Upper lobe of right lung (tissue), 1 donor: ENCODE measurements around the gene MEIOB. TPM values are rescaled to one million over a fixed set of nuclear protein-coding genes. Genes with fewer than 3 reads are reported as not detected.

ENCODE experiments used
- ATAC-seq: fragments of 200-7000 bp; cut with Tn5 transposase; one replicate; pipeline ENCODE4 v1.9.1; 2020; ENCODE audit warnings: mild to moderate bottlenecking, moderate library complexity
- DNase-seq: peaks from one replicate; pipeline ENCODE4 v3.0.0-alpha.2; 2020
- H3K27ac ChIP-seq: fragments of 200-600 bp; one replicate; pipeline ENCODE4 v1.8.0; 2022
- H3K27me3 ChIP-seq: fragments of 200-600 bp; one replicate; pipeline ENCODE4 v1.8.0; 2022; ENCODE audit warnings: mild to moderate bottlenecking
- H3K36me3 ChIP-seq: fragments of 200-600 bp; one replicate; pipeline ENCODE4 v1.8.0; 2022
- H3K4me1 ChIP-seq: fragments of 200-600 bp; one replicate; pipeline ENCODE4 v1.8.0; 2022
- H3K4me3 ChIP-seq: fragments of 200-600 bp; one replicate; pipeline ENCODE4 v1.8.0; 2022; ENCODE audit warnings: mild to moderate bottlenecking
- H3K9me3 ChIP-seq: fragments of 200-600 bp; one replicate; pipeline ENCODE4 v1.8.0; 2022
- CTCF ChIP-seq: fragments of 200-600 bp; IDR thresholded peaks from one replicate; pipeline ENCODE4 v1.8.0; 2022; ENCODE audit warnings: antibody characterized with exemption
- intact Hi-C: fragments of 100-400 bp; cut with DNase I; formaldehyde crosslinking; loops from one replicate; pipeline ENCODE4 v1.11.0; 2022
- total RNA-seq: library from RNA; stranded (reverse); fragmentation: NEBNext Ultra II Directional; extraction: Animal tissue kit (Norgen Biotek cat#: 25700); gene quantifications from one replicate; pipeline ENCODE4 v1.2.1, GENCODE V29; 2021
- donor health status: DM: no; HTN: yes; CAD: no; lungs with severe emphysema.

The MEIOB gene
- total RNA-seq, 1 donor from 2014 or later: not detected

- TF ChIP-seq CTCF: no peak
- DNase-seq: no peak
- Histone ChIP-seq H3K27ac (no peak overlapping the region), H3K27me3 (no peaks in the 10 kb centered on the region), H3K36me3 (peaks cover 6% of the 10 kb centered on the region), H3K4me1 (peaks cover 2% of the 10 kb centered on the region), H3K4me3 (no peak overlapping the region), H3K9me3 (no peaks in the 10 kb centered on the region)
- ATAC-seq: no peak
- intact Hi-C loops: no loop called here
Observed at GRCh38 chr16:1834096-1834495, 37.9 kb downstream of the MEIOB start.

GRCh38 chr16:1832838-1833454 is 39.0 kb downstream of the MEIOB start:
- Histone ChIP-seq H3K4me3 (no peak overlapping the region), H3K9me3 (no peaks in the 10 kb centered on the region), H3K27me3 (no peaks in the 10 kb centered on the region), H3K4me1 (peaks cover 14% of the 10 kb centered on the region), H3K27ac (no peak overlapping the region), H3K36me3 (peaks cover 6% of the 10 kb centered on the region)
- ATAC-seq: no peak
- intact Hi-C loops: no loop called here
- no peak for DNase-seq
- TF ChIP-seq CTCF: no peak

- no peak for DNase-seq
- Histone ChIP-seq H3K27ac (no peak overlapping the region), H3K4me3 (no peak overlapping the region), H3K27me3 (no peaks in the 10 kb centered on the region), H3K4me1 (peaks cover 18% of the 10 kb centered on the region), H3K36me3 (peaks cover 6% of the 10 kb centered on the region), H3K9me3 (no peaks in the 10 kb centered on the region)
- no peak for TF ChIP-seq CTCF
- intact Hi-C loops: no loop called here
- no peak for ATAC-seq
Observed at GRCh38 chr16:1831186-1832075, 40.5 kb downstream of the MEIOB start.

- peaks cover 24% of the 10 kb centered on the region for H3K4me1 ChIP-seq
- no peaks in the 10 kb centered on the region for H3K9me3 ChIP-seq
- no peak for TF ChIP-seq CTCF
- peaks cover 6% of the 10 kb centered on the region for H3K36me3 ChIP-seq
- DNase-seq (no peak), ATAC-seq (no peak)
- H3K27me3 ChIP-seq: no peaks in the 10 kb centered on the region
- no peak overlapping the region for H3K27ac ChIP-seq
- no peak overlapping the region for H3K4me3 ChIP-seq
- intact Hi-C loops: no loop called here
Observed at GRCh38 chr16:1830213-1830612, 41.8 kb downstream of the MEIOB start.

GRCh38 chr16:1828645-1829410 is 43.1 kb downstream of the MEIOB start:
- ATAC-seq: no peak
- H3K9me3 ChIP-seq: no peaks in the 10 kb centered on the region
- H3K27me3 ChIP-seq: no peaks in the 10 kb centered on the region
- peaks cover 30% of the 10 kb centered on the region for H3K4me1 ChIP-seq
- H3K27ac ChIP-seq: no peak overlapping the region
- intact Hi-C loops: no loop called here
- peak overlapping the region; percentile 8 for H3K4me3 ChIP-seq
- DNase-seq: no peak
- TF ChIP-seq CTCF: no peak
- peaks cover 6% of the 10 kb centered on the region for H3K36me3 ChIP-seq
